ENCODE data around the gene TRIM37.

TRIM37 gene

DNA sequence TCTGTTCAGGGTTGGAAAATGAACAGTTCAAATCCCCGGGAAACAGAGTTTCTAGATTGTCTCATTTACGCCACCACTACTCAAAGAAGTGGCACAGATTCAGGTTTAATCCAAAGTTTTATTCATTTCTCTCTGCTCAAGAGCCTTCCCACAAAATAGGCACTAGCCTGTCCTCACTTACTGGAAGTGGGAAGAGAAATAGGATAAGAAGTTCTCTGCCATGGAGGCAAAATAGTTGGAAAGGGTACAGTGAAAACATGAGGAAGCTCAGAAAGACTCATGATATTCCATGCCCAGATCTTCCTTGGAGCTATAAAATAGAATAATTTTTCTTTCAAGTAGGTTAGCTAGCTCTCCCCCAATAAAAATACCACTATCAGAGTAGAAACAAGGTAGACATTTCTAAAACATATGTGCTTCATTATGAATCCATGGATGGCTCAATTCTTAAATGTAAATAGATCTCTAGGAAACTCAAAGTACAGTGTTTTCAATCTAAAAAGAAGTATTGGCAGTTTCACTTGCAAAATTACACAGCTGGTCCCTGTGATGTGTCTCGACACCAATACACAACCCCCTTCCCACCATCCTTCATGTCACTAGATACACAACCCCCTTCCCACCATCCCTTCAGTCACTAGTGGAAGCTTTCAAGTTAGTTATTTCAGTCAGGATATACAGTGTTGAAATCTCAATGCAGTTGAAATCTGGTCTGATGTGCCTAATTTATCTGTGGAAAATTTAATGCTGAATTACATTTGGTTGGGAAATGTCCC is 125.8 kb downstream of the TRIM37 start:
- no peaks in the 10 kb centered on the region for H3K27me3 ChIP-seq (ENCODE audit: insufficient read depth, poor library complexity, severe bottlenecking)
- no peak overlapping the region for H3K27ac ChIP-seq (replicated peaks)
- DNase-seq (ENCODE audit: low read depth in 1 of 2, low spot score in 1 of 2): no peak
- TF ChIP-seq, protein P1, sequence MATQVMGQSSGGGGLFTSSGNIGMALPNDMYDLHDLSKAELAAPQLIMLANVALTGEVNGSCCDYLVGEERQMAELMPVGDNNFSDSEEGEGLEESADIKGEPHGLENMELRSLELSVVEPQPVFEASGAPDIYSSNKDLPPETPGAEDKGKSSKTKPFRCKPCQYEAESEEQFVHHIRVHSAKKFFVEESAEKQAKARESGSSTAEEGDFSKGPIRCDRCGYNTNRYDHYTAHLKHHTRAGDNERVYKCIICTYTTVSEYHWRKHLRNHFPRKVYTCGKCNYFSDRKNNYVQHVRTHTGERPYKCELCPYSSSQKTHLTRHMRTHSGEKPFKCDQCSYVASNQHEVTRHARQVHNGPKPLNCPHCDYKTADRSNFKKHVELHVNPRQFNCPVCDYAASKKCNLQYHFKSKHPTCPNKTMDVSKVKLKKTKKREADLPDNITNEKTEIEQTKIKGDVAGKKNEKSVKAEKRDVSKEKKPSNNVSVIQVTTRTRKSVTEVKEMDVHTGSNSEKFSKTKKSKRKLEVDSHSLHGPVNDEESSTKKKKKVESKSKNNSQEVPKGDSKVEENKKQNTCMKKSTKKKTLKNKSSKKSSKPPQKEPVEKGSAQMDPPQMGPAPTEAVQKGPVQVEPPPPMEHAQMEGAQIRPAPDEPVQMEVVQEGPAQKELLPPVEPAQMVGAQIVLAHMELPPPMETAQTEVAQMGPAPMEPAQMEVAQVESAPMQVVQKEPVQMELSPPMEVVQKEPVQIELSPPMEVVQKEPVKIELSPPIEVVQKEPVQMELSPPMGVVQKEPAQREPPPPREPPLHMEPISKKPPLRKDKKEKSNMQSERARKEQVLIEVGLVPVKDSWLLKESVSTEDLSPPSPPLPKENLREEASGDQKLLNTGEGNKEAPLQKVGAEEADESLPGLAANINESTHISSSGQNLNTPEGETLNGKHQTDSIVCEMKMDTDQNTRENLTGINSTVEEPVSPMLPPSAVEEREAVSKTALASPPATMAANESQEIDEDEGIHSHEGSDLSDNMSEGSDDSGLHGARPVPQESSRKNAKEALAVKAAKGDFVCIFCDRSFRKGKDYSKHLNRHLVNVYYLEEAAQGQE (IDR thresholded peaks at IDR 0.05; ENCODE audit: insufficient replicate concordance, low read depth): no peak
- TF ChIP-seq CTCF (IDR thresholded peaks at IDR 0.05; ENCODE audit: insufficient read depth, low read length) (no peak), POLR2AphosphoS5 (IDR thresholded peaks at IDR 0.05; ENCODE audit: low read depth) (no peak), GABPA (IDR thresholded peaks at IDR 0.05; ENCODE audit: low read depth) (no peak), SPI1 (IDR thresholded peaks at IDR 0.05; ENCODE audit: borderline replicate concordance, low read depth) (no peak)
- no peak overlapping the region for H3K4me3 ChIP-seq (replicated peaks; ENCODE audit: insufficient read depth, low read length)

GRCh38 chr17:58976541-58976940 is 130.1 kb downstream of the TRIM37 start:
- H3K27me3 ChIP-seq (ENCODE audit: insufficient read depth, poor library complexity, severe bottlenecking): no peaks in the 10 kb centered on the region
- no peak overlapping the region for H3K4me3 ChIP-seq (replicated peaks; ENCODE audit: insufficient read depth, low read length)
- no peak overlapping the region for H3K27ac ChIP-seq (replicated peaks)
- TF ChIP-seq CTCF (IDR thresholded peaks at IDR 0.05; ENCODE audit: insufficient read depth, low read length): no peak
- TF ChIP-seq, protein P1 (IDR thresholded peaks at IDR 0.05; ENCODE audit: insufficient replicate concordance, low read depth): no peak
- no peak for TF ChIP-seq GABPA (IDR thresholded peaks at IDR 0.05; ENCODE audit: low read depth)
- TF ChIP-seq SPI1 (IDR thresholded peaks at IDR 0.05; ENCODE audit: borderline replicate concordance, low read depth): no peak
- no peak for TF ChIP-seq POLR2AphosphoS5 (IDR thresholded peaks at IDR 0.05; ENCODE audit: low read depth)
- no peak for DNase-seq (ENCODE audit: low read depth in 1 of 2, low spot score in 1 of 2)

GRCh38 chr17:58974354-58974753 is 132.3 kb downstream of the TRIM37 start:
- TF ChIP-seq POLR2AphosphoS5 (IDR thresholded peaks at IDR 0.05; ENCODE audit: low read depth) (no peak), GABPA (IDR thresholded peaks at IDR 0.05; ENCODE audit: low read depth) (no peak), SPI1 (IDR thresholded peaks at IDR 0.05; ENCODE audit: borderline replicate concordance, low read depth) (peak; percentile 61; the same call in 1 of the 2 replicates)
- no peaks in the 10 kb centered on the region for H3K27me3 ChIP-seq (ENCODE audit: insufficient read depth, poor library complexity, severe bottlenecking)
- H3K27ac ChIP-seq (replicated peaks): no peak overlapping the region

GRCh38 chr17:58970609-58971450 is 135.8 kb downstream of the TRIM37 start:
- Histone ChIP-seq H3K27me3 (ENCODE audit: insufficient read depth, poor library complexity, severe bottlenecking) (no peaks in the 10 kb centered on the region), H3K27ac (replicated peaks) (no peak overlapping the region), H3K4me3 (replicated peaks; ENCODE audit: insufficient read depth, low read length) (no peak overlapping the region)
- no peak for TF ChIP-seq POLR2AphosphoS5 (IDR thresholded peaks at IDR 0.05; ENCODE audit: low read depth)
- no peak for TF ChIP-seq SPI1 (IDR thresholded peaks at IDR 0.05; ENCODE audit: borderline replicate concordance, low read depth)
- no peak for TF ChIP-seq GABPA (IDR thresholded peaks at IDR 0.05; ENCODE audit: low read depth)
- no peak for TF ChIP-seq CTCF (IDR thresholded peaks at IDR 0.05; ENCODE audit: insufficient read depth, low read length)
- TF ChIP-seq, protein P1 (IDR thresholded peaks at IDR 0.05; ENCODE audit: insufficient replicate concordance, low read depth): no peak
- no peak for DNase-seq (ENCODE audit: low read depth in 1 of 2, low spot score in 1 of 2)

More at GRCh38 chr17:58974354-58974753, 132.3 kb downstream of the TRIM37 start:
- no peak overlapping the region for H3K4me3 ChIP-seq (replicated peaks; ENCODE audit: insufficient read depth, low read length)
- no peak for DNase-seq (ENCODE audit: low read depth in 1 of 2, low spot score in 1 of 2)

All from HL-60 (cell line).